ENCODE data around the gene GNG13.
"Not testable (repeated sequence)": the region's sequence is repeated elsewhere in the genome, so short reads cannot be mapped to it uniquely, and the experiment has no call there.

Gene GNG13

GRCh38 chr16:831571-832413 is 31.3 kb upstream of the GNG13 start:
- DNase-seq = no peak

DNA sequence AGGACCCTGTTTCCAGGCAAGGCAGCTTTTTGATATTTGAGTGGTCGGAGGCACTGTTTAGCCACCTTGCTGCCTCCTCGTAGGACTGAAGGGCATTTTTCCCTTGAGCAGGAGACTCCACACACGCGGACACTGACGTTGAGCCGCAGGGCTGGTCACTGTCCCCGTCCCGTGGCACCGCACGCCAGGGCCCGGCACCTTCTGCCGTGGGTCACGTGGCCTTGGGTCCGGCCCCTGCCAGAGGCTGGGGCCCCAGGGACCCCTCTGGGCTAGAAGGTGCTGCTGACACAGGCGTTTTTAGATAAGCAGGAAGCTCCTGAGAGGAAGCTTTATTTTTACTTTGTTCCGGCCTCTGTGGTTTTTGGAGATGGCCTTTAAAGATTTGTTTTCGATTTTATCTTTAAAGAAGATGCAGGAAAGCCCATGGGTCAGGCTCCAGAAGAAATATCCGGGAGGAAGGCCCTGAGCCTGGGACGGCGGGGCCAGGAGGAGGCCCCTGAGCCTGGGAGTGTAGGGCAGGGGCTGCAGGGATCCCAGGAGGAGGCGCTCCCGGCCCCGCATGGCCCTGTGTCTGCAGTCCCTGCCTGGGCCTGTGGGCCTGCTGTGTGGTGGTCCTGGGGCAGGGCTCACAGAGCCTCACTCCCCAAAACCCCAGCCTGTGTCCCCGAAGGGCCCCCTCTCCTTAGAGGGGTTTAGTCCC is 30.5 kb upstream of the GNG13 start:
- DNase-seq = no peak

- DNase-seq = no peak
Observed at GRCh38 chr16:830107-830870, 29.8 kb upstream of the GNG13 start.

DNA sequence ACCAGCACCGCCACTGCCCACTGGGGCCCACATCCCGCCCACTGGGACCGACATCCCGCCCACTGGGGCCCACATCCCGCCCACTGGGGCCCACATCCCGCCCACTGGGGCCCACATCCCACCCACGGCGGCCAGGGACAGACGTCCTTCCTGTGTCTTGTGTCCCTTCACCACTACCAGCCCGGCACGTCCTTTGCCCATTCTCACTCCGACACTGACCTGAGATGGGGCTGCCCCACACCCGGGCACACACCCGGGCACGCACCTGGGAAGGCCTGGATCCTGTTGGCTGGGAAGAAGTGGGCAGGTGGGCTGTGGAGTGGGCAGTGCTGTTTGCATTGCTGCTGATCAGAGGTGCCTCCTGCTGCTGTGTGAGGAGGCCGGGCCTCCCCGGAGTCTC is 28.4 kb upstream of the GNG13 start:
- no peak for DNase-seq

DNA sequence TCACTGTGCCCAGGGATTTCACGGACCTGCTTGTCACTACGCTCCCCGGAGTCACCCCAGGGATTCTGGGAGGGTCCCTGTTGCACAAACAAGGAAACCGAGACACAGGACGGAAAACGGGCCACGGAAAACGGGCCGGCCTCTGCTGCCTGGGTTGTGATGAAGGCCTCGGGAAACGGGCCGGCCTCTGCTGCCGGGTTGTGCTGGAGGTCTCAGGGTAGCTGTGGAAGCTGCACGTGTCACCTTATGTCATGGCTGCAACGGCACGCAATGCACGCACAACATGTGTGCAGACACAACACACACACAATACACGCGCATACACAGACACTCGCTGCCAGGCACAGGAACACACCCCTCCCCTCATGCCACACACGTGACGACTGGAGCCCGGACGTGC is 27.0 kb upstream of the GNG13 start:
- DNase-seq = no peak

DNA sequence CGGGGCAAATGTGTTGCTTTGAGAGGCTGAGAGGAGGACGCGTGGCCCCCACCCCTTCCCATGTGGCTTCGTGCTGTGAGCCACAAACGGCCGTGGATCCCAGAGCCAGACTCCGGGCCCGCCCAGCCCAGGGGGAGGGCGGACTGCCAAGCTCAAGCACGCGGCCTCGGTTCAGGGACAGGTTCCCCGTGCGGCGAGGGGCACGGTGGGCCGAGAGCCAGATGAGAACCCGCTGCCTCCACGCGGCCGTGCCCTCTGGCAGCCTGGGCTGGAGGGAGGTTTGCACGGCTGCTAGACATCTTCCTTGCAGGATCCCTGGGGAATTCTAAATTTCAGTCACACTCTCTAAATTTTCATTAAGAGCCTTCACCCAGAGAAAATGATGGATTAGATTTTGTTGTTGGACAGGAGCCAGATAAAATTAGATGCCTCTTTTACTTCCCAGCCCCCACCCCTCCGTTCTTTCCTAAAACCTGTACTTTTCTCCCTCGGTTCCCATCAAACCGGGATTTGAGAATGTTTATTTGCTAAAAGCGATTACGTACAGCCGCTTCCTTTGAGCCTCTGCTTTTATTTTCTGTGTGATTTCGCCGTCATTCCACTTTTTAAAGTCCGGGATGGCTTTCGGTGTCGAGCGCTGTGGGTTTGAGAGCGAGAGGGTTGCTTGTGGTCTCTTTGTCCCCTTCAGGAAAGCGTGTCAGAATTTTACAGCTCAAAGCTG is 25.0 kb upstream of the GNG13 start:
- DNase-seq = peak; percentile 57

DNA sequence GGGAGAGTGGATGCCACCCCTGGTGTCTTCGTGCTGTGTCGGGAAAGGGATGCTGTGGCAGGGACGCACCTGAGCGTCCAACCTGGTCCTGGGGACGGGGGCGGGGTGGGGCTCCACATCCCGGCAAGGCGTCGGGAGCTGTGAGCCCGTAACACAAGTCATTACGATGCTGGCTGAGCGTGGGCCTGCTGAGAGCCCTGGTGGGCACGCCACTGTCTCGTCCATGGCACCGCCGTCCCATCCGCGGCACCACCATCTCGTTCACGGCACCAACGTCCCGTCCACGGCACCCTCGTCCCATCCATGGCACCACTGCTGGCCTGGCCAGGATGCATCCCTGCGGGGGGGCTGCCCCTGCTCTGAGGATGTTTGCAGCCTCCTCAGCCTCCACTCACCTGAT is 24.1 kb upstream of the GNG13 start:
- DNase-seq = no peak

- DNase-seq = no peak
Observed at GRCh38 chr16:824194-824593, 23.7 kb upstream of the GNG13 start.

DNA sequence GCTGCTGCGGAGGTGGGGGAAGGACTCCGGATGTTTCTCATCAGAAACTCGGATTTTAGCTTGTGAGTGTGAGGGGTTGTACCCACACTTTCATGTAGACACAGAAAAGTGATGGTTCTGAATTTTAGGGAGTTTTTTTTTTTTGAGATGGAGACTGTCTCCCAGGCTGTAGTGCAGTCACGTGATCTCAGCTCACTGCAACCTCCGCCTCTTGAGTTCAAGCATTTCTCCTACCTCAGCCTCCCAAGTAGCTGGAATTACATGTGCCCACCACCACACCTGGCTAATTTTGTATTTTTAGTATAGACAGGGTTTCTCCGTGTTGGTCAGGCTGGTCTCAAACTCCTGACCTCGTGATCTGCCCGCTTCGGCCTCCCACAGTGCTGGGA is 22.4 kb upstream of the GNG13 start:
- DNase-seq = no peak

GRCh38 chr16:822174-822908 is 21.8 kb upstream of the GNG13 start:
- DNase-seq = no peak

DNA sequence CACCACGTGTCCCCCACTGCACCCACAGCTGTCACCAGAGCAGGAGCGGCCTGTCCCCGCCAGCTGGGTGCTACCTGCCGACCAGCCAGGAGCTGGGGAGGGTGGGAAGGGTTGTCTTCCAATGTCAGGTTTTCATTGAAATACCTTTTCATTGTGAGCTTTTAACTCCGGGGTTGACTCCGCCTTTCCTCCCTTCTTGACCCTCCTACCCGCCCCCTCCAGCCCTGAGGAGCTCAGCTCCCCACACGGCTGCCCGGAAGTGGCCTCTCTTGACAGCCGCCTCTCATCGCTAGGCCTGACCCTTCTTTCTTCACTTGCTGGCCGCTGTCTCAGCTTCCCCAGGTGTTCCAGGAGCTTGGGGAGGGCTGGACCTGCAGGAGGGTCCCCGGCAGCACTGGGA is 21.2 kb upstream of the GNG13 start:
- DNase-seq = no peak

GRCh38 chr16:820748-821147 is 20.2 kb upstream of the GNG13 start:
- DNase-seq = no peak

DNA sequence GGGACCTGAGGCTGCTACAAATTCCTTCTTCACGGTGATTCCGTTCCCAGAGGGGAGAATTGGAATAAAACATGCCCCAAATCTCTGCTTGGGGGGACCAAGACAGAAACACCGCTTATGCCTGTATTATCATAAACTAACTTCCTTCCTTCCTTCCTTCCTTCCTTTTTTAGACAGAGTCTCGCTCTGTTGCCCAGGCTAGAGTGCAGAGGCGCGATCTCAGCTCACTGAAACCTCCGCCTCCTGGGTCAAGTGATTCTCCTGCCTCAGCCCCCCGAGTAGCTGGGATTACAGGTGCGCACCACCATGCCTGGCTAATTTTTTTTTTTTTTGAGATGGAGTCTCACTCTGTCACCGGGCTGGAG is 19.5 kb upstream of the GNG13 start:
- DNase-seq = not testable (repeated sequence)

DNA sequence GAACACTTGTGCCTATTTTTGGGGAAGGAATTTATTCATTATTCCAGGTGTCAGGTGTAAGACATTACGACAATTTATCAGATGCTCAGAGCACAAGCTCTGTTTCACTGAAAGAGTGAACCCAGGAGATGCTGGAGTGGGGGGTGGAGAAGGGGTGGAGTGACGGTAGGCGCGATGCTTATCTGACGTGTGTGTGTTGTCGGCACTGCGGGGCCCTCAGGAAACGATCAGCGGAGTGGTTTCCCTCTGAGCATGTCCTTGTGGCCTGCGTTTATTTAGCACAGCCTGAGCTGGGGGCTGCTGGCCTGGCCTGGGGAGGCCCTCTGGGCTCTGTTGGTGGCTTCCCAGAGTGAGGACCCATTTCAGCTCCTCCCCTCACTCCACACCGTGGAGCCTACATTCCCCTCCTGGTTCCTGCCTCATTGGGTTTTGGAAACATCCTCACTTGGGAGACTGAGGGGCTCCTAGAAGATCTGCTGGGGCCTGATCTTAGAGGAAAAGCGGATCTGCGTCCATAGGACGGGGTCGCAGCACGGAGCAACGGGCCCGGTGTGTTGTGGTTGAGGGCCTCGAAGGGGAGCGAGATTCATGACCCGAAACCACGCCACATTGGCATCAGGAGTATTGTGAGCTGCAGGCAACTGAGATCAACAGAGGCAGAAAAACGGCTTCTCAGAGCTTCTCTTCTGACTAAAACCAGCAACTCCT is 19.0 kb upstream of the GNG13 start:
- no peak for DNase-seq

DNA sequence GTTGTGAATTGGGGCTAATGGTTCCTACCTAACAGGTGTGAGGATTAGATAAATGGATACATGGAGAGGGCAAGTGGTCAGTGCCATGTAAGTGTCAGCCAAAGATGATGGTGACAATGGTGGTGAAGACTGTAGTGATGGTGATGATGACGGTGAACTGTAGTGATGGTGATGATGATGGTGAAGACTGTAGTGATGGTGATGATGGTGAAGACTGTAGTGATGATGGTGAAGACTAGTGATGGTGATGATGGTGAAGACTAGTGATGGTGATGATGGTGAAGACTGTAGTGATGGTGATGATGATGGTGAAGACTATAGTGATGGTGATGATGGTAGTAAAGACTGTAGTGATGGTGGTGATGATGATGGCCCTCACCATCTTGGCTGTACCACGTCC is 18.1 kb upstream of the GNG13 start:
- no peak for DNase-seq

DNA sequence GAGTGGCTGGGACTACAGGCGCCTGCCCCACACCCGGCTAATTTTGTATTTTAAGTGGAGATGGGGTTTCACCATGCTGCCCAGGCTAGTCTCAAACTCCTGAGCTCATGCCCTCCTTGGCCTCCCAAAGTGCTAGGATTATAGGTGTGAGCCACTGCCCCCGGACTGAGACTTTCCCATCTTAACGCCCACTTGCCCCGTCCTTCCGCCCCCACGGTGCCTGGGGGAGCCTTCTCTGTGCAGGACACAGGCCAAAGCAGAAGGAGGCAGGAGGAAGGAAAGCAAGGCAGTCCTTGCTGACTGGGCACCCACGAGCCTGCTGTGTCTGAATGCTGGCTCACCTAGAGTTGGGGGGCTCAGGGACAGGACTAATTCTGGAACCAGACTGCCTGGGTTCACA is 17.6 kb upstream of the GNG13 start:
- no peak for DNase-seq

GRCh38 chr16:817001-817906 is 16.7 kb upstream of the GNG13 start:
- DNase-seq = no peak

DNA sequence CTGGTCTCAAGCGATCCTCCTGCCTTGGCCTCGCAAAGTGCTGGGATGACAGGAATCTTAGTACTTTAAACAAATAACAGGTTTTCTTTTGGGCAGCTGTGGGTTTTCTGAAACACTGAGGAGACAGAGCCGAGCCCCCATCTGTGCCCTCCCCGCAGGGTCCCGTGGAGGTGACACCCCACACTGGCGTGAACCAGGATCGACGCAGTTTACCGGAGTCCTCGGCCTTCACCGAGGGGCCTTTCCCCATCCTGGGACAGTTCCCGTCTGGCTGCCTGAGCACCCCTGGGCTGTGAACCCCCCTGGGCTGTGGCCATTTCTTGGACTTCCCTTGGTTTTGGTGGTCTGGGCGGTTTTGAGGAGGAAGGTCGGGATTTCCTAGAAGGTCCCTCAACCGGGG is 15.3 kb upstream of the GNG13 start:
- no peak for DNase-seq

- DNase-seq = no peak
Observed at GRCh38 chr16:814974-815373, 14.4 kb upstream of the GNG13 start.

DNA sequence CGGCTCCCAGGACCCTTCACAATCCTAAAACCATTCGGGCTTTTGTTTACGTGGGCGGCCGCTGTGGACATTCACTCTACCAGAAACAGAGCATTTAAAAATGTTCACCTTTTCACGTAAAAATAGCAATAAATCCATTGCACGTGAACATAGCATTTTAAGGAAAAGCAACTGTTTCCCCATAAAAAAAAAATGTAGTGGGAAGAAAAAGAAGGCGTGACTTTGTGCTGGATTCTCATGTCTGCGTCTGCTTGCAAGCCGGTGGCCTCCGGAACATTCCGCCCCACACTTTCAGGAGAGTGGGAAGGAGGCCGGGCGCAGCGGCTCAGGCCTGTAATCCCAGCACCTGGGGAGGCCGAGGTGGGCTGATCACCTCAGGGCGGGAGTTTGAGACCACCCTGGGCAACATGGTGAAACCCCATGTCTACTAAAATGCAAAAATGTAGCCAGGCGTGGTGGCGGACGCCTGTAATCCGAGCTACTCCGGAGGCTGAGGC is 13.4 kb upstream of the GNG13 start:
- no peak for DNase-seq

Measured in DMS79 treated with DMSO at 0.1 percent for 48 hours (cell line).